HepG2 (cell line): ENCODE measurements around the gene COQ7. TPM values are rescaled to one million over a fixed set of nuclear protein-coding genes. Genes with fewer than 3 reads are reported as not detected.
A peak's percentile ranks its signal among the peaks of the same experiment; 100 is the strongest.

Source experiments
- ATAC-seq: fragments of 200-7000 bp; cut with Tn5 transposase; 3 replicates; pipeline ENCODE4 v1.9.1; 2020; ENCODE audit warnings: mild to moderate bottlenecking, moderate library complexity
- BruUV-seq: library from RNA; stranded (reverse); fragments of 400-500 nt; replicated peaks from 2 replicates; lab custom pipeline; 2021; lab: Mats Ljungman, UMichigan
- CTCF ChIA-PET: fragments of 300-600 bp; formaldehyde crosslinking; extraction: SDS; loops from one replicate; lab custom pipeline; 2021; ENCODE audit warnings: low total read pairs, inconsistent platforms, low intra/inter-chr PET ratio; lab: Yijun Ruan, JAX
- POLR2A ChIA-PET: fragments of 350-600 bp; sonication (Branson Sonifier 250); formaldehyde crosslinking; loops from one replicate; lab custom pipeline; 2020; ENCODE audit warnings: antibody characterized with exemption, inconsistent platforms; lab: Yijun Ruan, JAX
- DNase-seq: peaks from one replicate; pipeline ENCODE4 v3.0.0-alpha.2; 2015; ENCODE audit warnings: low spot score
- FAIRE-seq: peaks from 3 replicates; lab custom pipeline; 2011; peaks lifted over from hg19 to GRCh38; lab: Jason Lieb, UNC
- H2AFZ ChIP-seq: one replicate; pipeline ENCODE4 v1.6.1; 2011; ENCODE audit warnings: low read length, inconsistent platforms
- H3K27ac ChIP-seq: fragments of 300-600 bp; 3 replicates; pipeline ENCODE4 v1.8.0; 2011; ENCODE audit warnings: mixed run types, mild to moderate bottlenecking, mixed read lengths, low read length, inconsistent platforms; ENCODE audit not compliant: insufficient read depth; ENCODE audit errors: extremely low read length
- H3K27me3 ChIP-seq, 2 experiments: fragments of 200-600 bp in 1 of 2; 2 replicates in 1 of 2; 3 replicates in 1 of 2; pipeline versions ENCODE4 v1.6.0 to v1.8.0; 2011; ENCODE audit warnings: low read length in 2 of 2, mild to moderate bottlenecking in 2 of 2, moderate library complexity in 2 of 2, inconsistent platforms in 1 of 2; ENCODE audit not compliant: insufficient read depth in 2 of 2, control insufficient read depth in 1 of 2
- H3K36me3 ChIP-seq, 2 experiments: fragments of 200-600 bp in 1 of 2; replicated peaks in 1 of 2; 2 replicates in 1 of 2; 3 replicates in 1 of 2; pipeline versions ENCODE4 v1.5.1 to v1.8.0; 2011; ENCODE audit warnings: low read length in 2 of 2, inconsistent platforms in 1 of 2; ENCODE audit not compliant: insufficient read depth in 2 of 2, control insufficient read depth in 1 of 2
- H3K4me1 ChIP-seq: 2 replicates; pipeline ENCODE4 v1.5.1; 2012; ENCODE audit warnings: low read length, inconsistent platforms; ENCODE audit not compliant: insufficient read depth
- H3K4me2 ChIP-seq: 2 replicates; pipeline ENCODE4 v1.6.0; 2011; ENCODE audit warnings: low read depth, low read length, inconsistent platforms
- H3K4me3 ChIP-seq, 3 experiments: fragments of 200-600 bp in 1 of 3; sonication (generic), shearing (Covaris generic) in 1 of 3; replicated peaks in 1 of 3; 2 replicates each; pipeline ENCODE4 v1.5.1; 2011 to 2016; ENCODE audit warnings: low read length in 3 of 3, inconsistent platforms in 2 of 3, low read depth in 2 of 3, mild to moderate bottlenecking in 2 of 3, control low read depth in 1 of 3, mixed read lengths in 1 of 3; ENCODE audit not compliant: insufficient read depth in 1 of 3
- H3K79me2 ChIP-seq: one replicate; pipeline ENCODE4 v1.6.1; 2011; ENCODE audit warnings: low read length, inconsistent platforms; ENCODE audit not compliant: insufficient read depth
- H3K9ac ChIP-seq: 2 replicates; pipeline ENCODE4 v1.6.0; 2011; ENCODE audit warnings: mild to moderate bottlenecking, low read depth, low read length, inconsistent platforms; ENCODE audit not compliant: insufficient read depth
- H3K9me3 ChIP-seq: 2 replicates; pipeline ENCODE4 v1.5.1; 2012; ENCODE audit warnings: mild to moderate bottlenecking, low read length
- H4K20me1 ChIP-seq: 2 replicates; pipeline ENCODE4 v1.6.0; 2011; ENCODE audit warnings: inconsistent platforms, mild to moderate bottlenecking, low read length, moderate library complexity; ENCODE audit not compliant: insufficient read depth
- AKAP8 ChIP-seq: sonication (generic); formaldehyde crosslinking; IDR thresholded peaks from 2 replicates; pipeline ENCODE4 v1.5.1; 2020; ENCODE audit warnings: mild to moderate bottlenecking, missing genetic modification reagents
- ASH2L ChIP-seq: fragments of 300-600, 200-600 bp; sonication (generic); IDR thresholded peaks from 2 replicates; pipeline ENCODE4 v1.7.0; 2017; ENCODE audit warnings: low read depth, mild to moderate bottlenecking, moderate library complexity, mixed read lengths, low read length; ENCODE audit not compliant: insufficient read length
- FOXA3 ChIP-seq: IDR thresholded peaks from 2 replicates; pipeline ENCODE4 v1.6.1; 2016; ENCODE audit warnings: missing genetic modification reagents, missing compliant biosample characterization
- GABPA ChIP-seq, 2 experiments: IDR thresholded peaks; 2 replicates each; pipeline ENCODE4 v1.6.1; 2011 to 2016; ENCODE audit warnings: low read depth in 2 of 2, low read length in 1 of 2, missing biosample characterization in 1 of 2, missing genetic modification characterization in 1 of 2
- GATAD1 ChIP-seq: IDR thresholded peaks from 2 replicates; pipeline ENCODE4 v1.6.1; 2016; ENCODE audit warnings: missing genetic modification reagents, missing compliant biosample characterization
- KLF16 ChIP-seq, 2 experiments: sonication (generic) in 1 of 2; formaldehyde crosslinking in 1 of 2; IDR thresholded peaks; 2 replicates each; pipeline versions ENCODE4 v1.6.1 to v1.8.0; 2016 to 2023; ENCODE audit warnings: missing genetic modification reagents in 2 of 2, missing compliant biosample characterization in 1 of 2
- NR2F6 ChIP-seq, 2 experiments: IDR thresholded peaks; 2 replicates each; pipeline ENCODE4 v1.6.1; 2016; ENCODE audit warnings: antibody characterized with exemption in 1 of 2, mild to moderate bottlenecking in 1 of 2
- PHF8 ChIP-seq: sonication (generic); formaldehyde crosslinking; IDR thresholded peaks from 2 replicates; pipeline ENCODE4 v1.5.0; 2020; ENCODE audit warnings: missing genetic modification reagents
- POLR2G ChIP-seq: fragments of 200-400 bp; formaldehyde crosslinking; IDR thresholded peaks from 2 replicates; pipeline ENCODE4 v1.6.1; 2018; ENCODE audit warnings: mild to moderate bottlenecking, low read depth, low read length, moderate library complexity
- RFXAP ChIP-seq: sonication (generic); formaldehyde crosslinking; IDR thresholded peaks from 2 replicates; pipeline ENCODE4 v1.4.0; 2020; ENCODE audit warnings: missing genetic modification reagents, borderline replicate concordance
- SP1 ChIP-seq, 2 experiments: fragments of 450-650 bp in 1 of 2; sonication (generic) in 1 of 2; formaldehyde crosslinking in 1 of 2; IDR thresholded peaks; 2 replicates each; pipeline versions ENCODE4 v1.4.0 to v1.6.1; 2016 to 2020; ENCODE audit warnings: missing genetic modification reagents in 1 of 2
- TBX2 ChIP-seq: sonication (generic); formaldehyde crosslinking; IDR thresholded peaks from 2 replicates; pipeline ENCODE4 v1.5.0; 2020; ENCODE audit warnings: missing genetic modification reagents, mild to moderate bottlenecking, borderline replicate concordance
- ZNF768 ChIP-seq: sonication (generic); formaldehyde crosslinking; IDR thresholded peaks from 2 replicates; pipeline ENCODE4 v1.4.0; 2020; ENCODE audit warnings: missing genetic modification reagents
- WGBS: methylation state at CpG from one replicate; pipeline ENCODE4 v1.1.6; 2017; ENCODE audit warnings: low lambda C conversion rate; 5-methylcytosine and 5-hydroxymethylcytosine counted together
- in situ Hi-C: cut with HindIII; loops from 2 replicates; pipeline ENCODE4 v1.10.0; 2017; ENCODE audit warnings: low pct_unique_long_range_greater_than_20kb; ENCODE audit not compliant: extremely low pct_ligation_motif_present
- intact Hi-C: fragments of 100-400 bp; cut with micrococcal nuclease; formaldehyde crosslinking; loops from one replicate; pipeline ENCODE4 v1.10.0; 2022; ENCODE audit not compliant: unreplicated experiment
- polyA plus RNA-seq, 8 experiments: library from polyadenylated mRNA; depleted of rRNA in 3 of 8; stranded (reverse) in 7 of 8; unstranded in 1 of 8; fragments of >200 nt; fragmentation: Illumina TruSeq in 4 of 8; extraction: Trizol in 4 of 8; gene quantifications; 2 replicates each; pipeline versions ENCODE4 v1.2.1 to v1.2.3, GENCODE V29; 2011 to 2016; ENCODE audit warnings: low read depth in 4 of 8, missing spikeins in 1 of 8, mixed read lengths in 1 of 8; ENCODE audit not compliant: insufficient read depth in 1 of 8
- total RNA-seq, 5 experiments: library from RNA; depleted of rRNA; stranded (reverse); fragments of >200 nt; fragmentation: Illumina TruSeq; extraction: Trizol; gene quantifications; 2 replicates each; pipeline ENCODE4 v1.2.3, GENCODE V29; 2016; ENCODE audit warnings: low read depth in 1 of 5
- TF ChIP-seq, protein P1 (sequence below), 2 experiments: sonication (generic) in 1 of 2; formaldehyde crosslinking in 1 of 2; IDR thresholded peaks; 2 replicates each; pipeline versions ENCODE4 v1.5.1 to v1.6.1; 2011 to 2020; ENCODE audit warnings: borderline replicate concordance in 1 of 2, low read depth in 1 of 2, low read length in 1 of 2, mild to moderate bottlenecking in 1 of 2, missing genetic modification reagents in 1 of 2, moderate library complexity in 1 of 2
- TF ChIP-seq, protein P2 (sequence below): sonication (generic); formaldehyde crosslinking; IDR thresholded peaks from 2 replicates; pipeline ENCODE4 v1.8.1; 2023; ENCODE audit warnings: missing genetic modification reagents, mild to moderate bottlenecking, borderline replicate concordance
- TF ChIP-seq, protein P3 (sequence below): sonication (generic); formaldehyde crosslinking; IDR thresholded peaks from 2 replicates; pipeline ENCODE4 v1.5.0; 2020; ENCODE audit warnings: mild to moderate bottlenecking, missing genetic modification reagents, moderate library complexity

COQ7 gene
- total and polyA plus RNA-seq, 2 of the 13 experiments (the other 11 are each of a cell fraction or from before 2014, with no cell fraction given): 20.1 to 45.7 TPM

DNA sequence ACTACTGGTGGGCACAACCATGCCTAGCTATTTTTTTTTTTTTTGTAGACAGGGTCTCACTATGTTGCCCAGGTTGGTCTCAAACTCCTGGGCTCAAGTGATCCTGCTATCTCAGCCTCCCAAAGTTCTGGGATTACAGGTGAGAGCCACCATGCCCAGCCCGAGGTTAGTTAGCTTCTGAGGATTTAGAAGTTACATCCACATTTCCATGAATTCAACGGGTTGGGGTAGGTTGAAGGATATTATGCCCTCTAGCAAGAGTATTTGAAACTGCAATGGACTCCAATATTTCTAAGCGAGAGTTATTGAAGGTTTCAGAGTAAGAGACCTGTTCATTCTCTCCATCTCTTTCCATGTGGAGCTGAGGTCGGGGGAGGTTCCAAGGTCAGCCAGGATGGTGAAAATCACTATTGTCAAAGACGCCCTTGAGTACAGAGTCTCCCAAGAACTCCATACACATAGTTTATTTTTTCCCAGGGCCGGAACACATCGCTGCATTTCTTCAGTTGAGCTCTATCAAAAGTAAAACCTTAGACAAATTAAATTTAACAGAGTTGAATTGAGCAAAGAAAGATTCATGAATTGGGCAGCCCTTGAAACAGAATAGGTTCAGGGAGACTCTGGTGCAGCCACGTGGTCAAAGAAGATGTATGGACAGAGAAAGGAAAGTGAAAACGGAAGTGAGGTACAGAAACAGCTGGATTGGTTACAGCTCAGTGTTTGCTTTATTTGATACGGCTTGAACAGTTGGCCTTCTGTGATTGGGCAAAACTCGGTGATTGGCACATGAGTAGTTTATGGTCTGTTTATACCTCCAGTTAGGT is 27.3 kb downstream of the COQ7 start:
- intact Hi-C loops: no loop called here
- TF ChIP-seq GABPA (IDR thresholded peaks at IDR 0.05; ENCODE audit: low read depth, low read length) (no peak), GABPA (CRISPR knock-in tag; IDR thresholded peaks at IDR 0.05; ENCODE audit: low read depth) (peak; percentile 89), NR2F6 (IDR thresholded peaks at IDR 0.05) (no peak), NR2F6 (CRISPR knock-in tag; IDR thresholded peaks at IDR 0.05) (no peak), KLF16 (CRISPR knock-in tag; IDR thresholded peaks at IDR 0.05) (peak in 1 of 2 experiments; percentile 68; a peak in 2 of 4 replicates), ZNF768 (CRISPR knock-in tag) (no peak), ASH2L (peak; percentile 28), SP1 (IDR thresholded peaks at IDR 0.05) (no peak), SP1 (CRISPR knock-in tag; IDR thresholded peaks at IDR 0.05) (no peak), AKAP8 (no peak), PHF8 (CRISPR knock-in tag) (peak; percentile 34; the same call in 1 of the 2 replicates), FOXA3 (peak; percentile 45; the same call in 1 of the 2 replicates), GATAD1 (CRISPR knock-in tag) (no peak; the same call in 1 of the 2 replicates), POLR2G (peak; percentile 61), RFXAP (CRISPR knock-in tag) (no peak), TBX2 (0 out of 2 replicates have a peak, but pooled peaks have one; percentile 17)
- TF ChIP-seq, protein P1, sequence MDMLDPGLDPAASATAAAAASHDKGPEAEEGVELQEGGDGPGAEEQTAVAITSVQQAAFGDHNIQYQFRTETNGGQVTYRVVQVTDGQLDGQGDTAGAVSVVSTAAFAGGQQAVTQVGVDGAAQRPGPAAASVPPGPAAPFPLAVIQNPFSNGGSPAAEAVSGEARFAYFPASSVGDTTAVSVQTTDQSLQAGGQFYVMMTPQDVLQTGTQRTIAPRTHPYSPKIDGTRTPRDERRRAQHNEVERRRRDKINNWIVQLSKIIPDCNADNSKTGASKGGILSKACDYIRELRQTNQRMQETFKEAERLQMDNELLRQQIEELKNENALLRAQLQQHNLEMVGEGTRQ (IDR thresholded peaks at IDR 0.05; ENCODE audit: low read depth, low read length): peak; percentile 43; the same call in 1 of the 2 replicates
- TF ChIP-seq, protein P1 (CRISPR knock-in tag; IDR thresholded peaks at IDR 0.05; ENCODE audit: borderline replicate concordance): no peak; the same call in 1 of the 2 replicates
- TF ChIP-seq, protein P2, sequence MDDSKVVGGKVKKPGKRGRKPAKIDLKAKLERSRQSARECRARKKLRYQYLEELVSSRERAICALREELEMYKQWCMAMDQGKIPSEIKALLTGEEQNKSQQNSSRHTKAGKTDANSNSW (CRISPR knock-in tag): no peak
- TF ChIP-seq, protein P3, sequence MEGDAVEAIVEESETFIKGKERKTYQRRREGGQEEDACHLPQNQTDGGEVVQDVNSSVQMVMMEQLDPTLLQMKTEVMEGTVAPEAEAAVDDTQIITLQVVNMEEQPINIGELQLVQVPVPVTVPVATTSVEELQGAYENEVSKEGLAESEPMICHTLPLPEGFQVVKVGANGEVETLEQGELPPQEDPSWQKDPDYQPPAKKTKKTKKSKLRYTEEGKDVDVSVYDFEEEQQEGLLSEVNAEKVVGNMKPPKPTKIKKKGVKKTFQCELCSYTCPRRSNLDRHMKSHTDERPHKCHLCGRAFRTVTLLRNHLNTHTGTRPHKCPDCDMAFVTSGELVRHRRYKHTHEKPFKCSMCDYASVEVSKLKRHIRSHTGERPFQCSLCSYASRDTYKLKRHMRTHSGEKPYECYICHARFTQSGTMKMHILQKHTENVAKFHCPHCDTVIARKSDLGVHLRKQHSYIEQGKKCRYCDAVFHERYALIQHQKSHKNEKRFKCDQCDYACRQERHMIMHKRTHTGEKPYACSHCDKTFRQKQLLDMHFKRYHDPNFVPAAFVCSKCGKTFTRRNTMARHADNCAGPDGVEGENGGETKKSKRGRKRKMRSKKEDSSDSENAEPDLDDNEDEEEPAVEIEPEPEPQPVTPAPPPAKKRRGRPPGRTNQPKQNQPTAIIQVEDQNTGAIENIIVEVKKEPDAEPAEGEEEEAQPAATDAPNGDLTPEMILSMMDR (CRISPR knock-in tag): peak; percentile 45

More for the DNA sequence above, 27.3 kb downstream of the COQ7 start:
- 39% methylated on average over 11 of the region's 11 CpGs for WGBS
- Histone ChIP-seq H3K36me3 (no peaks in the 10 kb centered on the region), H3K79me2 (no peaks in the 10 kb centered on the region), H4K20me1 (no peaks in the 10 kb centered on the region), H3K9ac (no peak overlapping the region), H2AFZ (peak overlapping the region; percentile 2), H3K4me3 (peak overlapping the region in 1 of 3 experiments; percentile 3; a peak in 1 of 6 replicates), H3K4me2 (peak overlapping the region; percentile 73), H3K4me1 (peaks cover 40% of the 10 kb centered on the region), H3K27ac (no peak overlapping the region), H3K27me3 (no peaks in the 10 kb centered on the region), H3K9me3 (0 out of 2 replicates have a peak, but pooled peaks cover 4% of the 10 kb centered on the region)
- peak; percentile 56 for FAIRE-seq
- DNase-seq: peak; percentile 88
- peak; percentile 83 for ATAC-seq
- in situ Hi-C loops: no loop called here
- POLR2A ChIA-PET: interaction anchor here (0.6 to 4.9 kb wide), 22 partner anchors 8 to 461 kb away, joined by 3 to 239 read pairs (median 6); partner anchors contain the start of genes ARL6IP1, COQ7, GDE1 and ITPRIPL2
- BruUV-seq: TSS peak; percentile 98
- CTCF ChIA-PET: interaction anchor here (1.3 kb wide), 1 partner anchor 8 kb away, joined by 5 read pairs; no protein-coding TSS in a partner anchor
